Measurements from ENCODE around the gene NSUN7.
"Not testable (repeated sequence)": the region's sequence is repeated elsewhere in the genome, so short reads cannot be mapped to it uniquely, and the experiment has no call there.

The NSUN7 gene

GRCh38 chr4:40817157-40817556 lies 67.4 kb downstream of the NSUN7 start:
- not testable (repeated sequence) for DNase-seq (ENCODE audit: low read depth)

GRCh38 chr4:40820101-40820500 lies 70.3 kb downstream of the NSUN7 start:
- no peak for DNase-seq (ENCODE audit: low read depth)

- no peak for DNase-seq (ENCODE audit: low read depth)
Observed at GRCh38 chr4:40822420-40823166, 72.8 kb downstream of the NSUN7 start.

GRCh38 chr4:40825014-40825838 lies 75.5 kb downstream of the NSUN7 start:
- DNase-seq (ENCODE audit: low read depth), result no peak

- DNase-seq (ENCODE audit: low read depth), result no peak
Observed at GRCh38 chr4:40826821-40827220, 77.1 kb downstream of the NSUN7 start.

GRCh38 chr4:40827758-40828157 lies 78.0 kb downstream of the NSUN7 start:
- no peak for DNase-seq (ENCODE audit: low read depth)

- no peak for DNase-seq (ENCODE audit: low read depth)
Observed at GRCh38 chr4:40828661-40829060, 78.9 kb downstream of the NSUN7 start.

- no peak for DNase-seq (ENCODE audit: low read depth)
Observed at GRCh38 chr4:40829586-40829985, 79.8 kb downstream of the NSUN7 start.

GRCh38 chr4:40831146-40831907 lies 81.6 kb downstream of the NSUN7 start:
- DNase-seq (ENCODE audit: low read depth), result no peak

- no peak for DNase-seq (ENCODE audit: low read depth)
Observed at GRCh38 chr4:40832175-40832574, 82.4 kb downstream of the NSUN7 start.

- DNase-seq (ENCODE audit: low read depth), result no peak
Observed at GRCh38 chr4:40833212-40833611, 83.5 kb downstream of the NSUN7 start.

GRCh38 chr4:40837094-40837870 lies 87.5 kb downstream of the NSUN7 start:
- DNase-seq (ENCODE audit: low read depth), result no peak

- DNase-seq (ENCODE audit: low read depth), result no peak
Observed at GRCh38 chr4:40838742-40839141, 89.0 kb downstream of the NSUN7 start.

- no peak for DNase-seq (ENCODE audit: low read depth)
Observed at GRCh38 chr4:40840255-40840984, 90.7 kb downstream of the NSUN7 start.

GRCh38 chr4:40840985-40841571 lies 91.3 kb downstream of the NSUN7 start:
- DNase-seq (ENCODE audit: low read depth), result peak; percentile 38

- DNase-seq (ENCODE audit: low read depth), result no peak
Observed at GRCh38 chr4:40842318-40842717, 92.6 kb downstream of the NSUN7 start.

- DNase-seq (ENCODE audit: low read depth), result no peak
Observed at GRCh38 chr4:40842725-40843423, 93.1 kb downstream of the NSUN7 start.

GRCh38 chr4:40843696-40844095 lies 93.9 kb downstream of the NSUN7 start:
- DNase-seq (ENCODE audit: low read depth), result no peak

- DNase-seq (ENCODE audit: low read depth), result no peak
Observed at GRCh38 chr4:40844261-40844660, 94.5 kb downstream of the NSUN7 start.
